Vagina (tissue), 2 donors: ENCODE data around the gene SUDS3. TPM values are rescaled to one million over a fixed set of nuclear protein-coding genes. Genes with fewer than 3 reads are reported as not detected.

Experiments used
- DNase-seq, 2 donors: peaks; one replicate each; pipeline ENCODE4 v3.0.0-alpha.2; 2017; ENCODE audit errors: extremely low spot score in 2 of 2
- H3K27ac ChIP-seq: fragments of 200-600 bp; sonication (generic); one replicate; pipeline ENCODE4 v1.5.1; 2019
- H3K27me3 ChIP-seq: fragments of 200-600 bp; sonication (generic); one replicate; pipeline ENCODE4 v1.5.1; 2019
- H3K36me3 ChIP-seq, 2 donors: fragments of 200-600 bp; sonication (generic); one replicate each; pipeline ENCODE4 v1.5.1; 2017 to 2019
- H3K4me1 ChIP-seq: fragments of 200-600 bp; sonication (generic); one replicate; pipeline ENCODE4 v1.5.1; 2019
- H3K4me3 ChIP-seq, 2 donors: fragments of 200-600 bp; sonication (generic); 1 replicate in 1 of 2; 2 replicates in 1 of 2; pipeline ENCODE4 v1.5.1; 2016 to 2019
- H3K9me3 ChIP-seq: fragments of 200-600 bp; sonication (generic); one replicate; pipeline ENCODE4 v1.5.1; 2019
- POLR2A ChIP-seq, 2 donors: fragments of 450-650 bp; IDR thresholded peaks; one replicate each; pipeline ENCODE4 v1.6.1; 2017; ENCODE audit warnings: antibody characterized with exemption in 2 of 2, mild to moderate bottlenecking in 2 of 2, moderate library complexity in 2 of 2
- POLR2AphosphoS5 ChIP-seq, 2 donors: sonication (generic); formaldehyde crosslinking; IDR thresholded peaks; one replicate each; pipeline ENCODE4 v1.9.0; 2017; ENCODE audit warnings: antibody characterized with exemption in 2 of 2, mild to moderate bottlenecking in 2 of 2, low read depth in 1 of 2; ENCODE audit not compliant: insufficient read depth in 1 of 2
- intact Hi-C: fragments of 100-400 bp; cut with DNase I; formaldehyde crosslinking; loops from one replicate; pipeline ENCODE4 v1.15.1; 2023
- total RNA-seq: library from RNA; depleted of rRNA; stranded (reverse); fragments of >200 nt; gene quantifications from one replicate; pipeline ENCODE4 v1.2.3, GENCODE V29; 2016
- TF ChIP-seq, protein P1 (sequence below), 3 experiments: fragments of 450-650 bp in 2 of 3; fragments of 200-600 bp in 1 of 3; sonication (generic) in 1 of 3; IDR thresholded peaks; one replicate each; pipeline ENCODE4 v1.5.1; 2017 to 2019; ENCODE audit warnings: antibody characterized with exemption in 3 of 3, mild to moderate bottlenecking in 2 of 3, moderate library complexity in 2 of 3

Gene SUDS3
- total RNA-seq, 1 donor from 2014 or later: 26.3 TPM

- no peaks in the 10 kb centered on the region for H3K27me3 ChIP-seq
- TF ChIP-seq, protein P1, sequence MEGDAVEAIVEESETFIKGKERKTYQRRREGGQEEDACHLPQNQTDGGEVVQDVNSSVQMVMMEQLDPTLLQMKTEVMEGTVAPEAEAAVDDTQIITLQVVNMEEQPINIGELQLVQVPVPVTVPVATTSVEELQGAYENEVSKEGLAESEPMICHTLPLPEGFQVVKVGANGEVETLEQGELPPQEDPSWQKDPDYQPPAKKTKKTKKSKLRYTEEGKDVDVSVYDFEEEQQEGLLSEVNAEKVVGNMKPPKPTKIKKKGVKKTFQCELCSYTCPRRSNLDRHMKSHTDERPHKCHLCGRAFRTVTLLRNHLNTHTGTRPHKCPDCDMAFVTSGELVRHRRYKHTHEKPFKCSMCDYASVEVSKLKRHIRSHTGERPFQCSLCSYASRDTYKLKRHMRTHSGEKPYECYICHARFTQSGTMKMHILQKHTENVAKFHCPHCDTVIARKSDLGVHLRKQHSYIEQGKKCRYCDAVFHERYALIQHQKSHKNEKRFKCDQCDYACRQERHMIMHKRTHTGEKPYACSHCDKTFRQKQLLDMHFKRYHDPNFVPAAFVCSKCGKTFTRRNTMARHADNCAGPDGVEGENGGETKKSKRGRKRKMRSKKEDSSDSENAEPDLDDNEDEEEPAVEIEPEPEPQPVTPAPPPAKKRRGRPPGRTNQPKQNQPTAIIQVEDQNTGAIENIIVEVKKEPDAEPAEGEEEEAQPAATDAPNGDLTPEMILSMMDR (IDR thresholded peaks at IDR 0.05): no peak
- TF ChIP-seq POLR2AphosphoS5 (IDR thresholded peaks at IDR 0.05; ENCODE audit: insufficient read depth in 1 of 2, low read depth in 1 of 2) (no peak), POLR2A (IDR thresholded peaks at IDR 0.05) (no peak)
- no peak for DNase-seq
- H3K27ac ChIP-seq: peak overlapping the region; percentile 84
- H3K4me3 ChIP-seq: peak overlapping the region in 1 of 2 donors; percentile 4
- intact Hi-C loops: loop anchor here (5.0 kb wide), 3 partner anchors 238 to 313 kb away; partner anchors contain the start of genes PEBP1 and WSB2
- H3K36me3 ChIP-seq: no peaks in the 10 kb centered on the region
- peaks cover 55% of the 10 kb centered on the region for H3K4me1 ChIP-seq
- no peaks in the 10 kb centered on the region for H3K9me3 ChIP-seq
Observed at GRCh38 chr12:118374909-118375308, 1.4 kb upstream of the SUDS3 start.

DNA sequence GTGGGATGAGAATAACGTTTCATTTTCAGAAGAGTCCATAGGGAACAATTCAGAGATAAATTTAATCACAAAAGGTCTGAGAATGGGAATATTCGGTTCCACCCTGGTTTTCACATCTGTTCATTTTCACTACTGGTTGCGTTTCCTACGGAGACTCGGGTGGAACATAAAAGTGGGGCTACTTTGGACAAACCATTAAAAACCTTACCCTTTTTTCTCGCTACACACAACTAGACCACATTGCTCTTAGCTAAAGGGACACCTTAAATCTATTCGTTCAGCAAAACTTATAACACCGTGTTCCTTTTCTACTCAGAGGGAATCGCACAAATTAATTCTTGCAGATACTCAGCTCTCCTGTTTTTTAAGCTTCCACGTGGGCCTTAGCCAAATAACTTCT is 1.0 kb upstream of the SUDS3 start:
- Histone ChIP-seq H3K4me3 (peak overlapping the region in 1 of 2 donors; percentile 71), H3K27ac (peak overlapping the region; percentile 84), H3K27me3 (no peaks in the 10 kb centered on the region), H3K4me1 (peaks cover 54% of the 10 kb centered on the region), H3K9me3 (no peaks in the 10 kb centered on the region), H3K36me3 (no peaks in the 10 kb centered on the region)
- DNase-seq: no peak
- intact Hi-C loops: loop anchor here (5.0 kb wide), 2 partner anchors 238 to 253 kb away; partner anchors contain the start of gene PEBP1
- TF ChIP-seq, protein P1 (IDR thresholded peaks at IDR 0.05): no peak
- no peak for TF ChIP-seq POLR2A (IDR thresholded peaks at IDR 0.05)
- no peak for TF ChIP-seq POLR2AphosphoS5 (IDR thresholded peaks at IDR 0.05; ENCODE audit: insufficient read depth in 1 of 2, low read depth in 1 of 2)

- TF ChIP-seq POLR2AphosphoS5 (IDR thresholded peaks at IDR 0.05; ENCODE audit: insufficient read depth in 1 of 2, low read depth in 1 of 2): no peak
- no peak for TF ChIP-seq POLR2A (IDR thresholded peaks at IDR 0.05)
- TF ChIP-seq, protein P1 (IDR thresholded peaks at IDR 0.05): no peak
Observed at GRCh38 chr12:118377021-118377883, 897 bp downstream of the SUDS3 start.

DNA sequence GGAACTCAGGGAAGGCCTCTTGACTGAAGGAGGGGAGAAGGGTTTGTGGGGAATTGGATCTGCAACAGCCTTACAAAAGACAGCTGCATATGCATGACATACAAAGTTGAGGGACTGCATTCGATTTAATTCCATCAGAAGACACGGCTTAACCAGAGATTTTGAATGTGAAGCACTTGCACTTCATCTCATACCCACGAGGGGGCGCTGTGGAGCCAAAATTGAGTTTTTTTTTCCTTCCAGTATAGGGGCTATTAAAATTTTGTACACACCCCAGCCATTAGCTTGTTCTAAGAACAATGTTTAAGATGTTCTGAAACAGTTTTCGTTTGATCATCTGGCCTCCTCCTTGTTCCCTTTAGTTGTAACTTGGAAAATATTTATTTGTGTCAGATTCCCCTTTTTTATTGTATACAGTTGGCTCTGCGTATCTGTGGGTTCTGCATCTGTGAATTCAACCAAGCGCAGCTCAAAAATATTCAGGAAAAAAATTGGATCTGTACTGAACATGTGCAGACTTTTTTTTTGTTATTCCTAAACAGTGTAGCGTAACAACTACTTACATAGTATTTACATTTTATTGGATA is 1.6 kb downstream of the SUDS3 start:
- no peaks in the 10 kb centered on the region for H3K27me3 ChIP-seq
- H3K4me1 ChIP-seq: peaks cover 35% of the 10 kb centered on the region
- intact Hi-C loops: loop anchor here (2.0 to 5.0 kb wide), 3 partner anchors 195 to 256 kb away; partner anchors contain the start of gene PEBP1
- no peaks in the 10 kb centered on the region for H3K9me3 ChIP-seq
- DNase-seq: no peak
- peaks cover 0 to 26% of the 10 kb centered on the region in 2 donors for H3K36me3 ChIP-seq
- TF ChIP-seq POLR2A (IDR thresholded peaks at IDR 0.05): no peak
- TF ChIP-seq POLR2AphosphoS5 (IDR thresholded peaks at IDR 0.05; ENCODE audit: insufficient read depth in 1 of 2, low read depth in 1 of 2): no peak
- TF ChIP-seq, protein P1 (IDR thresholded peaks at IDR 0.05): peak; percentile 81 to 95 (median 86)
- H3K4me3 ChIP-seq: peak overlapping the region; percentile 71 to 93
- peak overlapping the region; percentile 84 for H3K27ac ChIP-seq

More at GRCh38 chr12:118377021-118377883, 897 bp downstream of the SUDS3 start:
- H3K9me3 ChIP-seq: no peaks in the 10 kb centered on the region
- H3K27ac ChIP-seq: peak overlapping the region; percentile 84
- no peaks in the 10 kb centered on the region for H3K27me3 ChIP-seq
- peak overlapping the region; percentile 71 to 93 for H3K4me3 ChIP-seq
- peaks cover 35% of the 10 kb centered on the region for H3K4me1 ChIP-seq
- peaks cover 0 to 18% of the 10 kb centered on the region in 2 donors for H3K36me3 ChIP-seq
- DNase-seq: no peak
- intact Hi-C loops: loop anchor here (2.0 to 5.0 kb wide), 3 partner anchors 194 to 255 kb away; partner anchors contain the start of gene PEBP1
